Right cardiac atrium (tissue), 5 donors: Measurements from ENCODE around the gene BANP. TPM values are rescaled to one million over a fixed set of nuclear protein-coding genes. Genes with fewer than 3 reads are reported as not detected.
A peak's percentile ranks its signal among the peaks of the same experiment; 100 is the strongest.
"Not testable (repeated sequence)": the region's sequence is repeated elsewhere in the genome, so short reads cannot be mapped to it uniquely, and the experiment has no call there.

Source experiments
- ATAC-seq, 2 donors: fragments of 200-7000 bp; cut with Tn5 transposase; one replicate each; pipeline versions ENCODE4 v1.8.0 to v1.9.1; 2020; ENCODE audit warnings: moderate library complexity in 2 of 2, mild to moderate bottlenecking in 1 of 2
- DNase-seq, 3 donors: peaks; one replicate each; pipeline ENCODE4 v3.0.0-alpha.2; 2020
- H3K27ac ChIP-seq: one replicate; pipeline ENCODE4 v1.5.1; 2013; ENCODE audit warnings: mild to moderate bottlenecking, low read length, control low read depth, moderate library complexity
- H3K27me3 ChIP-seq: one replicate; pipeline ENCODE4 v1.6.1; 2013; ENCODE audit not compliant: control insufficient read depth, insufficient read depth
- H3K4me1 ChIP-seq: one replicate; pipeline ENCODE4 v1.6.1; 2013; ENCODE audit warnings: low read length; ENCODE audit not compliant: control insufficient read depth, insufficient read depth
- H3K4me3 ChIP-seq: one replicate; pipeline ENCODE4 v1.5.1; 2013; ENCODE audit warnings: low read length, control low read depth
- H3K9me3 ChIP-seq: one replicate; pipeline ENCODE4 v1.6.1; 2013; ENCODE audit warnings: low read length; ENCODE audit not compliant: control insufficient read depth
- WGBS: extraction: QIAGEN DNeasy Blood & Tissue Kit; methylation state at CpG from one replicate; pipeline ENCODE4 v1.1.7; 2013; 5-methylcytosine and 5-hydroxymethylcytosine counted together
- intact Hi-C, 4 donors: fragments of 100-400 bp; cut with DNase I; formaldehyde crosslinking; loops; one replicate each; pipeline versions ENCODE4 v1.11.0 to v1.14.0; 2022 to 2023
- polyA plus RNA-seq: library from polyadenylated mRNA; stranded (reverse); fragments of 200-250 nt; gene quantifications from one replicate; pipeline ENCODE4 v1.2.3, GENCODE V29; 2013
- total RNA-seq, 4 donors: library from RNA; stranded (reverse); fragmentation: NEBNext Ultra II Directional; extraction: Animal tissue kit (Norgen Biotek cat#: 25700); gene quantifications; one replicate each; pipeline ENCODE4 v1.2.1, GENCODE V29; 2021
- donor health status: healthy with polysubstance abuse.
- donor health status: DM: no; HTN: yes; CAD: no.
- donor health status: DM: no; HTN: no; CAD: no.
- donor health status: DM: no; HTN: yes; CAD: no; lungs with severe emphysema.
- donor health status: DM: yes; HTN: yes; CAD: no.

The BANP gene
- total and polyA plus RNA-seq, 5 donors = 9.0 to 18.1 (median 17.2) TPM

- Histone ChIP-seq H3K9me3 (no peaks in the 10 kb centered on the region), H3K4me1 (no peaks in the 10 kb centered on the region), H3K27ac (no peak overlapping the region), H3K4me3 (no peak overlapping the region), H3K27me3 (no peaks in the 10 kb centered on the region)
- ATAC-seq (no peak), DNase-seq (no peak)
- intact Hi-C loops = loop anchor here in 2 of 4 donors (10.0 kb wide), 2 partner anchors 450 to 460 kb away; no protein-coding TSS in a partner anchor
- 93% methylated on average over 28 of the region's 28 CpGs for WGBS
Observed at GRCh38 chr16:87984632-87985267, 33.5 kb downstream of the BANP start.

DNA sequence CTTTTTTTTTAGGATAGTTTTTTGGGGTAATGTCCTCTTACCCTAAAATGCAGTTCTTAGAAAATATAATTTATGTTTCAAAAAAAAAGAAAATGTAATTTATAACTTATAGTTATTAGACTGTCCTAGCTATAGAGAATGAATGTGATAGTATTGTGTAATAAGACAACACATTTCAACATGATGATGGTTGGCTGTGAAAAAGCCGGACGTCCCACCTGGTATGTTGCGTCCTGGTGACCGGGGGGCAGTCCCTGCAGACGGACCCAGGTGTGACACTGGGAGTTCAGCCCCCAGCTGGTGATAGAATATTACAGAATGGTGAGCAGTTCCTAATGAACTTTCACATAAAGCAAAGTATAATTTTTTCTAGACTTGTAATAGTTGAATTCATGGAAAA is 34.3 kb downstream of the BANP start:
- not testable (repeated sequence) for H3K27ac ChIP-seq, H3K9me3 ChIP-seq, DNase-seq, H3K27me3 ChIP-seq, H3K4me3 ChIP-seq, H3K4me1 ChIP-seq, ATAC-seq
- intact Hi-C loops = loop anchor here in 2 of 4 donors (10.0 kb wide), 2 partner anchors 449 to 459 kb away; no protein-coding TSS in a partner anchor
- WGBS = 88% methylated on average over 5 of the region's 5 CpGs

GRCh38 chr16:87986361-87986849 is 35.2 kb downstream of the BANP start:
- 56% methylated on average over 5 of the region's 5 CpGs for WGBS
- H3K4me3 ChIP-seq, DNase-seq, H3K9me3 ChIP-seq, H3K27me3 ChIP-seq, H3K4me1 ChIP-seq: not testable (repeated sequence)
- ATAC-seq = peak; percentile 42 to 51
- intact Hi-C loops = loop anchor here in 2 of 4 donors (10.0 kb wide), 2 partner anchors 448 to 458 kb away; no protein-coding TSS in a partner anchor
- peak overlapping the region; percentile 39 for H3K27ac ChIP-seq

- H3K4me1 ChIP-seq, H3K9me3 ChIP-seq, DNase-seq, H3K4me3 ChIP-seq, H3K27me3 ChIP-seq, ATAC-seq, H3K27ac ChIP-seq: not testable (repeated sequence)
- intact Hi-C loops = loop anchor here in 2 of 4 donors (10.0 kb wide), 2 partner anchors 446 to 456 kb away; no protein-coding TSS in a partner anchor
- 85% methylated on average over 9 of the region's 9 CpGs for WGBS
Observed at GRCh38 chr16:87988596-87988995, 37.4 kb downstream of the BANP start.

GRCh38 chr16:87990254-87990653 is 39.0 kb downstream of the BANP start:
- H3K27me3 ChIP-seq, DNase-seq, H3K4me1 ChIP-seq, intact Hi-C loops, H3K27ac ChIP-seq, H3K4me3 ChIP-seq, ATAC-seq, H3K9me3 ChIP-seq: not testable (repeated sequence)
- 92% methylated on average over 4 of the region's 4 CpGs for WGBS

GRCh38 chr16:87992142-87992541 is 40.9 kb downstream of the BANP start:
- H3K9me3 ChIP-seq, H3K4me3 ChIP-seq, H3K4me1 ChIP-seq, H3K27ac ChIP-seq, ATAC-seq, intact Hi-C loops, DNase-seq, H3K27me3 ChIP-seq: not testable (repeated sequence)
- 93% methylated on average over 7 of the region's 7 CpGs for WGBS

GRCh38 chr16:87993901-87994300 is 42.7 kb downstream of the BANP start:
- H3K27ac ChIP-seq = no peak overlapping the region
- H3K4me3 ChIP-seq = no peak overlapping the region
- no peaks in the 10 kb centered on the region for H3K9me3 ChIP-seq
- 96% methylated on average over 17 of the region's 17 CpGs for WGBS
- no peak for ATAC-seq
- no peak for DNase-seq
- intact Hi-C loops = no loop called here
- H3K27me3 ChIP-seq = no peaks in the 10 kb centered on the region
- H3K4me1 ChIP-seq = no peaks in the 10 kb centered on the region

DNA sequence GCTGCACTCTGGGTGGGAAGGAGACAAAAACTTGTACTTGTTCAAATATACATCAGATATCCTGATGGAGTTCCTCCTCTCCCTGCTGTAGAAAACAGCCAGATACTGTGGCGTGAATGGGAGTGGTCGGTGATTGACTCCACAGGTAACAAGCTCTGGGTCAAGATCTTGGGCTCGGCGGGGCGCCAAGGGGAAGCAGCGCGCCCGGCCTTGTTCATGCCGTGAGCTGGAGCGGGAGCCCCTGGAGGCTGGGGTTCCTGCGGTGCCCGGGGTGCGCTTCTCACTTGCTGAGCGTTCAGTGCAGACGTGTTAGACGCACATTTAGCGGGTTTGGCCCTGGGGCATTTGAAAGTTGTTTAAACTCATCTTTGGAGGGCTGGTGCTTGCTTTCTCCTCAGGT is 44.4 kb downstream of the BANP start:
- no peak overlapping the region for H3K4me3 ChIP-seq
- DNase-seq (no peak), ATAC-seq (no peak)
- no peaks in the 10 kb centered on the region for H3K9me3 ChIP-seq
- no peaks in the 10 kb centered on the region for H3K4me1 ChIP-seq
- intact Hi-C loops = no loop called here
- no peak overlapping the region for H3K27ac ChIP-seq
- 92% methylated on average over 17 of the region's 17 CpGs for WGBS
- no peaks in the 10 kb centered on the region for H3K27me3 ChIP-seq

DNA sequence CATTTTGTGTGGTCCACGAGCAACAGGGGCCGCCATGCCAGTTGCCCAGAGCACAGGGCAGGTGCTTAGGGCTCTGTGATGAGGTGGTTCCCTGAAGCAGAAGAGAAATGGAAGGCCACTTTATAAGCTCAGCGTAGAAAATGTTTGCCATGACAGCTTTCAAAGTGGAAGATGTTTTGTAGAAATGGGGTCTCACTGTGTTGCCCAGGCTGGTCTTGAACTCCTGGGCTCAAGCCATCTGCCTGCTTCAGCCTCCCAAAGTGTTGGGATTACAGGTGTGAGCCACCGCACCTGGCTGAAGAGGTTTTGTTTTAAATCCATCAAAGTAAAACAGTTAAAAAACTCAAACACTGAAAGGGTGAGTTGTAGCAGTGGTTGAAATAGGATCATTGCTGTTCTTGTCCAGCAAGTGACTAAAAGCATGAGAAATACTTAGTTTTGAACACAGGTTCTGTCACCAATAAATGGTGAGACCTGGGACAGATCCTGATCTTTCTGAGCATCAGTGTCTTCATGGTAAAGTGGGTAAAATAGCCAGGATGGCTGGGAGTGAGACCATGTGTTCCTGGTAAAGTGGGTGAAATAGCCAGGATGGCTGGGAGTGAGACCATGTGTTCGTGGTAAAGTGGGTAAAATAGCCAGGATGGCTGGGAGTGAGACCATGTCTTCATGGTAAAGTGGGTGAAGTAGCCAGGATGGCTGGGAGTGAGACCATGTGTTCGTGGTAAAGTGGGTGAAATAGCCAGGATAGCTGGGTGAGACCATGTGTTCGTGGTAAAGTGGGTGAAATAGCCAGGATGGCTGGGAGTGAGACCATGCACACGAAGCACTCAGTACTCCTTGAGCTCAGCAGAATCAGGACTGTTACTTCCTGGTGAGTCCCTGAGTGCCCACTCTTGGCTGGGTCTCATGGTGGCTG is 46.0 kb downstream of the BANP start:
- no peak for DNase-seq
- Histone ChIP-seq H3K27me3 (no peaks in the 10 kb centered on the region), H3K4me3 (no peak overlapping the region), H3K27ac (no peak overlapping the region), H3K4me1 (no peaks in the 10 kb centered on the region), H3K9me3 (no peaks in the 10 kb centered on the region)
- intact Hi-C loops = no loop called here
- WGBS = 89% methylated on average over 8 of the region's 8 CpGs
- ATAC-seq = no peak

GRCh38 chr16:87998184-87998793 is 47.1 kb downstream of the BANP start:
- H3K27me3 ChIP-seq, DNase-seq, H3K9me3 ChIP-seq, H3K4me1 ChIP-seq, ATAC-seq, intact Hi-C loops, H3K27ac ChIP-seq, H3K4me3 ChIP-seq: not testable (repeated sequence)
- 92% methylated on average over 32 of the region's 32 CpGs for WGBS
